ENCODE results near the gene RAB40C.
"Not testable (repeated sequence)": the region's sequence is repeated elsewhere in the genome, so short reads cannot be mapped to it uniquely, and the experiment has no call there.

Gene RAB40C

DNA sequence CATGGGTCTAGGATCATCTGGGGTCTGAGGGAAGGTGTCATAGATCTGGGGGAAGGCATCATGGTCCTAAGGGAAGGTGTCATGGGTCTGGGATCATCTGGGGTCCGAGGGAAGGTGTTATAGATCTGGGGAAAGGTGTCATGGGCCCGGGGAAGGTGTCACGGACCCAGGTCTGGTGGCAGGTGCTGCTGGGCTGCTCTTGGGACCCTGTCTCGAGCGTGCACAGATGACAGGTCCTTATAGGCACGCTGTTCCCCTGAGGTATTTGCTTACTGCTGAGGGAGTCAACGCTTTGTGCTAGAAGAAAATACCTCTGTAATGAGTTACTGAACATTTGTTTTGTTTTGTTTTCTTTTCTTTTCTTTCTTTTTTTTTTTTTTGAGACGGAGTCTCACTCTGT lies 1.4 kb downstream of the RAB40C start:
- DNase-seq = no peak

DNA sequence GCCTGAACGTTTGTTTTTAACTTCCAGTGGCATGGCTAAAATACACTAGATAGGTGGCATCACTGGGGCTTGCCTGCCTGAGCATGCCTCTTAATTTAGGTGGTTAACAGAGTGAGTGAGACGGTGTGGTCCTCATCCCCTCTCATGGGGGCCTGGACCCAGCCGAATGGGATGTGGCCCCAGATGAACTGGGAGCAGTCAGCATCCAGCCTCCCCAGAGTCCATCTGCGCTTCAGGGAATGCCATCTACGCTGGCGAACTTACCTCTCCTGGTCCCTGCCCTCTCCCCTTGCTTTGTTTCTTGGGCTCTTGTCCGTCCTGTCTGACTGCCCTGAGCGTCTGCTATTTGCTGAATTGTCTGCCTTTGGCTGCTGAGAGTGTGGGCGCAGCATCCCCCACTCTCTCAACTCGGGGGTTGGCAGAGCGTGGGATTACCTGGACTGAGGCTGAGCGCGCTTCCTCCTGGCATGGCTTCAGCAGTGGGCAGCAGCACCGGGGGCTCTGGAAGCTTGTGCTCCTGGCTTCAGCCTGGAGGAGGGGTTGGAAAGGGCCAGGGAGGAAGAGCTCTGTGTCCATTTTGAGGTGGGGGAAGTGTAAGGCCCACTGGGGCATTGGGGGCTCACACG lies 2.1 kb downstream of the RAB40C start:
- DNase-seq = no peak

DNA sequence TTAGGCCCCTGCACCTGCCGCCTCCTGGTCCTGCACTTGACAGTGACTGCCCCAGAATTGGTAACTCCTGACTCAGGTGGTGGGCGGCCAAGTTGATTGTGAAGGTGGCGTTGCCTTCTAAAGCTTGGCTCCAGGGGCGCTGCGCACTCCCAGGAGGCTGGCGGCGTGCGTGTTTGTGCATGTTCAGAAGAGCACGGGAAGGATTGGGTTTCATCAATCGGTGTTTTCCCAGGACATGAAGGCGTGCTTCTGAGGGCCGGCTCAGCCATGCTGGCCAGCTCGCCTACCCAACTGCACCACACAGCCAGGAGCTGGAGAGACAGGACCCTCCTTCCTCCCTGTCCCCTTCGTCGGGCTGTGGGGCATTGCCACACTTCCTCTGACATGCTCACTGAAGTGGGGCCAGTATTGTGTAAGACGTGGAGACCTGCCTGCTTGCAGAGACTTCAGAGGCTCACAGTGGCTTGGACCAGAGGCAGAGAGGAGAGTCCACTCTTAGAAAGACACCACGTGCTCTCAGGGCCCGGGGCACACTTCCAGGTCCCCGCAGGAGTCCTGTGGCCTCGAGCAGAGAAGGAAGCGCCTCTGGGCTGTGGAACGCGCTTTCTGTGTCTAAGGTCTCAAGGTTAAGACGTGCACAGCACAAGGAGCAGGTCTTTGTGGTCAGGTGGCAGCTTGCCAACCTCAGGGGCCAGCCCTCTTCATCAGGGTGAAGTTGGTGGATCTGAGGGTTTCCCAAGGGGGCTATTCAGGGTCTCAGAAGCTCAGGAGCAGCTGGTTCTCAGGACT lies 2.8 kb downstream of the RAB40C start:
- no peak for DNase-seq

DNA sequence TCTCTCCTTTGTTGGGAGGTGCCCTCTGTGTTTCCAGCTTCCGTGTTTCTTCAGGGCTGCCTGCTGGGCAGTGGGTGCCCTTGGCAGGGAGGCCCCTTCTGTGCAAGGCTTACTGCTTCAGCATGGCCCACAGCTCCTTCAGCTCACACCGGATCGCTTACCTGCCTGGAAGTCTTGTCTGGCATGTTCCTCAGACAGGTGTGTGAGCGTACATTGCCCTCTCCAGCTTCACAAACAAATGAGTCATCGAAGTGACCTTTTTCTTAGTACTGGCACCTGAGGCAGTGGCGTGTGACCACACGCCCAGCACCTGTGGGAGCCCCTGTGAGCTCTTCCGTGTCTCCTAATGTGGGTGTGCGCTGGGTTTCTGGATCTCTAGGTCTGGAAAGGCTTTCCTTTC lies 3.5 kb downstream of the RAB40C start:
- DNase-seq = no peak

DNA sequence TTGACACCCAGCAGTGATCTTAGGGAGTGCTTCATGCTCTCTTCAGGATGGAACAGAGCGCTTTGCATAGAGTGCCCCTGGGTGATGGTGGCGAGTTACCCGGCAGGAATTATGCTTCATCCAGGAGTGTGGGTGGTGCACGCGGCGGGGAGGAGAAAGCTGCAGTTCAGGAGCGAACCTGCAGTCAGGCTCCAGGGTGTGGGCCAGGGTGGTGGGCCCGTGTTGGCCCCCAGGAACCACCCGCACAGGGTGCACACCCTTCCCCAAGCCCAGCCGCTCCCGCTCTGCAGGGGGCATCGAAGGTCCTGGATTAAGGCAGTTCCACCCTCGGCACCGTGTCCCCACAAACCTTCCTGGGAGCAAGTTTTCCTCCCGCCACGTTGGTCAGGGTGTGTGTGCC lies 3.9 kb downstream of the RAB40C start:
- no peak for DNase-seq

DNA sequence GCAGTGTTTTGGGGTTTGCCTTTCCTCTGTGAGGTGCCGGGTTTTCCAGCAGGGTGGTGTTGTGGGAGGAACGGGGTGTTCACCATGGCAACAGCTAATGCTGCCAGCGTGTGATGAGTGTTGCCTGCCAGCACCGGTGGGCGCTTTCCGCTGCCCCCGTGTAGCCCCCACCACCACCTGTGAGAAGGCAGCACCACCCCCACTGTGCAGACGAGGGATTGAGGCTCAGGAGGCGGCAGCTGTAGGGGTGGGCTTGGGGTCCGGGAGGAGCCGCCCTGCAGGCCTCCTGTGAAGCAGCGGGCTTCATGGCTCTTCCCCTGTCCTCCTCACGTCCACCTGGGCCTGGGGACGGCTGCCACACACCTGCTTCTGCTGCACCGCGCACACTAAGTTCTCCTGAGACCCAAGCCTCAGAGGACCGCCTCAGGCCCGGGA lies 5.2 kb downstream of the RAB40C start:
- DNase-seq = no peak

DNA sequence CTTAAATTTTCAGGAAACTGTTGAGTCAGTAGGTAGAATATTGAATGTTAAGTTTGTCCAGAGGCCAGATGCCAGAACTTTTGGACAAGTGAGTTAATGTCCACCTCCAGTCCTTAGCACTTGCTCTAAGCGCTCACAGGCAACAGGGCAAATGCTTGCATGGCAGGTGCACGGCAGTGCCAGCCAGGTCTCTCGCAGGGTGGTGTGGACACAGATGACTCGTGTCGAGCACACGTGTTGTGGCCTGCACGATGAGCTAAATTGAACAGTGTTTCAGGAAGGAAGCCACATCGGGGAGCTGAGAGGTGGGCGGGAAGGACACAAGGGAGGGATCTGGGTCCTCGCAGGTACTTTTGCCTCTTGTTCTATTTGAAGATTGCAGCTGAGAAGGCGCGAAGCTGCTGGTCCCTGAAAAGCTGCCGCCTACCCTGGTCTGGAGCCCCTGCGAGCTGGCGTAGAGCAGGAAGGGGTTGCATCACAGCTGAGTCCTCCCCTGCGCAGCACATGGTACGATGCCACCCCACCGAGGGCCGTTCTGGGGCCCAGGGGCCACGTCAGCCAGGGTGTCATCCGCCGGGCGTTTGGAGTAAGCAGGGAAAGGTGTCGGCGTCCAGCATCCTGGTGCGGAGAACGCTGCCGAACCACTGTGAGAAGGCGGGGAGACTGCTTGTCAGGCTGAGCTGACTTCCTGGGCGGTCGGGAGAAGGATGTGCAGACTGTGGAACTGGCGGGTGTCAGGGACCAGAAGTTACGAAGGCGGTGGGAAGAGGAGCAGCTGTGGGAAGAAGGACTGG lies 6.3 kb downstream of the RAB40C start:
- DNase-seq = no peak

DNA sequence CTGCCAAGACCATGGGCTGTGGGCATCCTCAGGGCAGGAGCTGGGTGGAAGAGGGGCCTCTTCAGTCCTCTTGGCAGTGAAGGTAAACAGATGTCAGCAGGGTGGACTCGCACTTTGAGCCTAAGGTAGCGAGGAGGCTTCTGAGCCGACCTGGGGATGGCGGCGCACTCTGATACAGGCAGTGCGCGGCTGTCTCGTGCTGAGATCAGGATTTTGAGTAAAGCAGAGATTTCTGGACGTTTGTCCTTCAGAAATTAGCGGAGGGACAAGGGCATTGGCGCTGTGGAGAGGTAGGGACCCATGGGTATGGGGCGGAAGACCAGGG lies 6.8 kb downstream of the RAB40C start:
- no peak for DNase-seq

DNA sequence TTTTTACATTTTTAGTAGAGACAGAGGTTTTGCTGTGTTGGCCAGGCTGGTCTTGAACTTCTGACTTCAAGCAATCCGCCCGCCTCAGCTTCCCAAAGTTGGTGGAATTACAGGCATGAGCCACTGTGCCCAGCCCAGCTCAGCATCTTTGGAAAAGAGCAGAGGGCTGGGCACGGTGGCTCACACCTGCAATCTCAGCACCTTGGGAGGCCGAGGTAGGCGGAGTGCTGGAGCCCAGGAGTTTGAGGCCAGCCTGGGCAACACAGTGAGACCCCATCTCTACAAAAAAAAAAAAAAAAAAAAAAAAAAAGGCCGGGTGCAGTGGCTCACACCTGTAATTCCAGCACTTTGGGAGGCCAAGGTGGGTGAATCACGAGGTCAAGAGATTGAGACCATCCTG lies 7.8 kb downstream of the RAB40C start:
- not testable (repeated sequence) for DNase-seq

DNA sequence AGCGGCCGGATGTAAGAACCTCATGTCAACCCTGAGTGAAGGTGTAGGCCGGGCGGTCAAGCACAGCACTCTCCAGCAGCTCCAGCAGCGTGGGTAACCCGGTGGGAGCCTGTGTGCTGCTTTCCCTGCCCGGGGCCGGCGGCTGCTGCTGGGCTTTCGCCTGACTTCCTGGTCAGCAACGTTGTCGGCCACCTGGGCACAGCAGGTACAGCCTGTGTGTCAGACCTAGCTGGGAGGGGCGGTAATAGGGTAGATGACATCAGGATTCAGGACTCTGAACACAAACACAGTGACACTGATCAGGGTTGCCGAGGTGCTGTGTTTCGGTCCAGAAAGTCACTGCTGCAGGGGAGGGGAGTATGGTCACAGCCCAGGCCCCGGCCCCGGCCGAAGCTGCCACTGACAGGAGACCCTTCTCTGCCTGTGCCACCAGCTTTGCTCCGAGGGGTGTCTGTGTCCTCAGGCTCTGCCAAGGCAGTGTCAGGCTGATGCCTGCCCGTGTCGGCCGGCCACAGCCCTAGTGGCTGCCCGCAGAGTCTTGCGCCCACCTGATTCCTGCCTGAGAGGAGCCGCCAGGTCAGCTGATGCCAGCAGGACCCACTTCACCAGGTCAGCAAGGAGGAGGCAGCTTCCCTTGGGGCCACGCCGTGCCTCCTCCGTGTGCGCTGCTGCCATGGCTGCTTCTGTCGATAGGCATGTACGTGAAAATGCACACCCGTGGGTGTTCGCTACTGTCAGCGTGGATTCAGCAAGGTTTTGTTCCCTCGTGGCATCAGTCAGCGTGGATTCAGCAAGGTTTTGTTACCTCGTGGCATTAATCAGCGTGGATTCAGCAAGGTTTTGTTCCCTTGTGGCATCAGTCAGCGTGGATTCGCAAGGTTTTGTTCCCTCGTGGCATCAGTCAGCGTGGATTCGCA lies 9.2 kb downstream of the RAB40C start:
- no peak for DNase-seq

DNA sequence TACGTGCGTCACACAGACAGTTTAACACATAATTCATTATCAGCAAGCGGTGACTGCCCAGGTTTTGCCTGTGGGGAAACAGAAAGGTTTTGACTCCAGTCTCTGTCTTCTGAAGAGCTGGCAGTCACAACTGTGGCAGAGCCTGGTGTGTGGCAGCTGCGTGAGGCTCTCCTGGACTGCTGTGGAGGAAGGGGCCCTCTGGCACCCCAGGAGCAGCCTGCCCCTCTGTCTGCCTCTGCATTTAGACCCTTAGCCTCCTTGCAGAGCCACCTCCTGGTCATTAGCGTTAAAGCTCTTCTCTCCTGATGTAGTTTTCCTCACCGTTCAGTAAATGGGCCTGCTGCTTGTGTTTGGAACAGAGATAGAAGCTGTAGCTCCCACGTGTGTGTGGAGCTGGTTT lies 10.9 kb downstream of the RAB40C start:
- no peak for DNase-seq

DNA sequence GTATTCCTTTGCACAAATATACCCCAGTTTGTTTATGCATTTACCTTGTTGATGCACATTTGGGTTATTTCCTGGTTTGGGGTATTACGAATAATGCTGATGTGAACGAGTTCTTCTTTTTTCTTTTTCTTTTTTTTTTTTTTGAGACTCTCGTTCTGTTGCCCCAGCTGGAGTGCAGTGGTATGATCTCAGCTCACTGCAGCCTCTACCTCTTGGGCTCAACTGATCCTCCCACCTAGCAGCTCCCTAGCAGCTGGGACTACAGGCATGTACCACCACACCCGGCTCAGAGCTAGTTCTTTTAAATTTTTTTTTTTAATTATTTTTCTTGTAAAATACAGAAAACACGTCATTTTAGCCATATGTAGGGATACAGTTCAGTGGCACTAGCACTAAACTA lies 14.1 kb downstream of the RAB40C start:
- DNase-seq = no peak

DNA sequence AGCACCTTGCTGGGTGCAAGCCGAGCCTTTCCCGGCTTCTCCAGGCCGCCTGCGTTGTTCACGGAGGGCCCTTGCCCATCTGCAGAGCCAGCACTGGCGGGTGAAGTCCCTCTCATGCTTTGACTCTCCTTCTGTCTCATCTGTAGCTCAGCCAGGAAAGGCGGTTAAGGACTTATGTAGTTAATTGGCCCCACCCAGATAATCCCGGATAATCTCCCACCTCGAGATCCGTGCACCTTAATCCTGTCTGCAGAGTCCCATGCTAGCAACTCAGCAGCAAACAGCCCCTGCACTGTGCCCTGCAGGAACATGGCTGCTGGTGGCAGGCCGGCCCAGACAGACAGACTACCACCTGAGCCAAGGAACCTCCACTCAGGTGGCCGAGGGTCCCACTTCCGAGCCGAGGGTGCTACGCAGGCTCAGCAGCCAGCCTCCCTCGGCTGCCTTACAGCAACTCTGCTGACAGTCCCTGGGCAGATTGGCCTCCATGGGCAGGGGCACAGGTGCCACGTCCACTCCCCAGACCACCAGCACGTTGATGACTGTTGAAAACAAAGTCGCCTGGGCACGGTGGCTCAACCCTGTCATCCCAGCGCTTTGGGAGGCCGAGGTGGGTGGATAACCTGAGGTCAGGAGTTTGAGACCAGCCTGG lies 16.9 kb downstream of the RAB40C start:
- DNase-seq = no peak

DNA sequence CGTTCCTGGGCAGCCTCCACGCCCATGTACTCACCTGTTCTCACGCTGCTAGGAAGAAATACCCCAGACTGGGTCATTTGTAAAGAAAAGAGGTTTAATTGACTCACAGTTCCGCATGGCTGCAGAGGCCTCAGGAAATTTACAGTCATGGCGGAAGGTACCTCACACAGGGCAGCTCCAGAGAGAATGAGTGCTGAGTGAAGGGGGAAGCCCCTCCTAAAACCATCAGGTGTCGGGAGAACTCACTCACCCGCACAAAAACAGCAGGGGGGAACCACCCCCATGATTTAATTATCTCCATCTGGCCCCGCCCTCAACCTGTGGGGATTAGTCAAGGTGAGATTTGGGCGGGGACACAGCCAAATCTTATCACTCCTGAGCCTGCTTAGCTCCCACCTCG lies 18.2 kb downstream of the RAB40C start:
- no peak for DNase-seq

DNA sequence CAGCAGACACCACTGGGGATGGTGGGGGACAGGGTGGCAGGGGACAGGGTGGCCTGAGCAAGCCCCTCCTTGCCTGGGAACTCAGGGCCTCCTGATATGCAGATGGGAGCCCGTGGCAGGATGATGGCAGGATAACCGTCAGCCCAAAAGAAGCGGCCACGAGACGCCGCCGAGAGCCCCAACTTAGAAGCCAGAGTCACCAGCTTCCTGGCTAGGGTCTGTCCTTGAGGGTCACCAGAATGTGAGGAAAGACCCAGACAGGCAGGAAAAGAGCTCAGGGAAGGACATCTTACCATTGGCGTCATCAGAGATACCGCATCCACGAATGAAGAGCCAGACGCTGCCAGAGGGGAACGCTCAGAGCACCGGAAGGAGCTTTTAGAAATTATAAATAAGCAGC lies 19.4 kb downstream of the RAB40C start:
- DNase-seq = no peak

DNA sequence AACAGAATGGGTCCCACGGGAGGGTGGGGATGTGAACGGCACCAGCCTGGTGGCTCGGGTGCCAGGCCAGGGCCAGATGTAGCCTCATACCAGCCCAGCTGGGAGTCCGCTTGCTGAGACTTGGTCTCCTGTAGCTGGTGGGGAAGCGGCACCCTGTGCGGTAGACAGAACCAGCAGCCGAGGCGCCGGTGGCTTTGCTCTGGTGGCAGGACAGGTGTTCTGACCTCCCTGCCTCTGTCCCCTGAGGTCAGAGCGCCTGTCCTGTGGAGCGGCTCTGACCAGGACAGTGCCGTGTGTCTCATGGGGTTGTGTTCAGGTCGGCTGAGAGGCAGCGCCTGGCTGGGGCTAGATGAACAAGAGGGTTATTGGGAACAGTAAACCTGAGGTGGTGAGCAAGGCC lies 20.1 kb downstream of the RAB40C start:
- DNase-seq = no peak

DNA sequence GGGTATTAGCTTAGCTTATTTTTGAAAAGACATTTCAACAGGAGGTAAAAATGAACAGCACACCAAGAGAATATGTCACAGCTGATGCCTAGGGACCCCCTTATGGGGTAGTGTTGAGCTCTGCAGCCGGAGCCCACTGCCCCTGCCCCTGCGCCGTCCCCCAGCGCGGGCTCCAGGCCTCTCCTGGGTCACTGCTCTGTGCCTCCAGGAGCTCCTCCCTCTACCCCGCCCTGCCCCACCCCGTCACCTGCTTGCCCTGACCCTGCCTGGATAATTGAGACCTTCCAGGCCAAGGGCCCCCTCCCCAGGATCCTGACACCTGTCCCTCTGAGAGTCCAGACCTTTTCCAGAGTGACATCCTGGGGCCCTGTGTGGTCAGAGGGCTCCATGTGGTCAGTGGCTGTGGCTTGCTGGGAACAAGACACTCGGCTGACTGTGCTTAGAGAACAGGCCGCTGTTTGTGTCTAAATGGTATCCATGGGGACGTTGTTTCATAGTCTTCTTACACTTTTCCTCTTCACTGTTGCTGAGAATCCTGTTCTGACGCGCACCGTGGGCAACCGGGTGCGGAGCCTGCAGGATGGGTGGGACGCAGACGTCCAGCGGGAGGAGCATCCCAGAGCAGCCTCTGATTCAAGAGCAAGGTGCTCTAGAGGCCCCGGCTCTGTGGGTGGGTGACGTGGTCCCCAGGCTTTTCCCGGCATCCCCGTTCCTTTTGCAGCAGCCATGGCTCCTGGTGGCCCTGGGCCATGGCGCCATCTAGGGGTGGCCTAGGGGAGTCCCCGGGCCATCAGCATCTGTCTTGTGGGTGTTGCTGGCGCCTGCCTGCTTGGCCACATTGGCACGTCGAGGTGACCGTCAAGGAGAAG lies 20.9 kb downstream of the RAB40C start:
- no peak for DNase-seq

DNA sequence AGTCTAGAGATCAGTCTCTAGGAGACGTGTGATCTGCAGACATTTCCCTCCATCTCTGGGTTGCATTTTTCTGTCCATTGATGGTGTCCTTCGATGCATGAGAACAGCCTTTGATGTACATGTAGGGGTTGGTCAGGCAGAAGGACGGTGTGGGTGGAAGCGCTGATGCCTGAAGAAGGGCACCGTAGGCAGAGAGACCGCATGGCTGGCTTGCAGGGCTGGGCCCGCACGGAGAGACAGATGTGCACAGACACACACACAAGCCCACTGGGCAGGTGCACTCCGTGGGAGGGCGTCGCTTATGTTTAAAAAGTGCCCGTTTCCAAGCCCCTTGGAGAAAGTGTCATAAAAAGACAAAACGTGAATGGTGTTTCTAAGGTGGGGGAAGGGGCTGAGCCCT lies 25.3 kb downstream of the RAB40C start:
- DNase-seq = no peak

DNA sequence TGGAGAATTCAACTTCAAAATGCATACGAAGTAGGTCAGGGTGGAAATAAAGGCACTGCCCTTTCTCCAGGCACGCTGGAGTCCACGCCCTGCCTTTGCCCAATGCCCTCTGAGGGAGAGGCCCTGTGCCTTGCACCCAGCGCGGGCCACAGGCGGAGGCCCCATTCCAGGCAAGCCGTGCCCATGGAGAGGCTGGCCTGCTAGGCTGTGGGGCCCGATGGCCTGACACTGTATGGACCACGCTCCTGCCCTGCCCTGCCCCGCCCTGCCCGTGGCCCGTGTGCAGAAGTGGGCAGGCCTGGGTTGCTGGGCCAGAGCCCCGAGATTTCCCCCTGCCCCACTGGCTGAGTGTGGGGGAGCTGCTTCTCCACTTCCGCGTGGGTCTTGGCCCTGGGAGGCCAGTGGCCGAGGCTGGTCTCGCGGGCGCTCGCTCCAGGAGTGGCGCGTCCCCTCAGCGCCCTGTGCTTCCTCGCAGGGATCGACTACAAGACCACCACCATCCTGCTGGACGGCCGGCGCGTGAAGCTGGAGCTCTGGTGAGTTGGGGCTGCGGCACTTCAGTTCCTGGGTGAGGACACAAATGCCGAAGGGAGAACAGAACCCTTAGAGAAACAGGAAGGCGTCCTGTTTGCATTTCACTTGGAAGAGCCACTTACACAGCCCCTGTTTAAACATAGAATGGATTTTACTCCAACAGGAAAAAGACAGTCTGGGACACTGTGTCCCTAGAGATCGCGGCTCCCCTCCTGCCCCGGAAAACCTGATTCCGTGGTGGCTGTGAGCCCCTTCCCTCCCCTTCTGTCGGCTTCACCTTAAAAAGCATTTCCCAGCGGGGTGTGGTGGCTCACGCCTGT lies 27.1 kb downstream of the RAB40C start:
- no peak for DNase-seq

DNA sequence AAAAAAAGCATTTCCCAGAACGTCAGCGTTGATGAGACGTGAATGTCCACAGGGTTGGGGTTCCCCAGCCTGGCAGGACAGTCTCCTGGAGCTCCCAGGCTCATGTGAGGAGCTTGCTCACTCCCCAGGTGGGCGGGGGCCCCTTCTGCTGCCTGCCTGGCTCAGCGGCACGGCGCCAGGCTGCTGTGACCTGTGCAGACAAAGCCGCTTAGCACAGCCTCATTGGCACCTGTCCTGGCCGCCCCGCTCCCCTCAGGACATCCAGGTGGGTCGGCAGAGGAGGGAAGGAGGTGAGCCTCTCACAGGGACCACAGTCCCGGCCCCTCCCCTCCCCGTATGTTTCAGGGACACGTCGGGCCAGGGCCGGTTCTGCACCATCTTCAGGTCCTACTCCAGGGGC lies 28.0 kb downstream of the RAB40C start:
- DNase-seq = no peak

Measured in activated gamma-delta T cell (primary cell).